H1 (cell line): Measurements from ENCODE around the gene UBE2H. TPM values are rescaled to one million over a fixed set of nuclear protein-coding genes. Genes with fewer than 3 reads are reported as not detected.

Source experiments
- CTCF ChIA-PET: fragments of 300-600 bp; sonication (Branson Sonifier 250); formaldehyde crosslinking; loops from one replicate; lab custom pipeline; 2021; ENCODE audit not compliant: partially characterized antibody; lab: Charles Lee
- POLR2A ChIA-PET: fragments of 300-600 bp; sonication (Branson Sonifier 250); formaldehyde crosslinking; loops from one replicate; lab custom pipeline; 2021; ENCODE audit warnings: inconsistent platforms; ENCODE audit not compliant: partially characterized antibody; lab: Charles Lee
- DNase-seq, 2 experiments: peaks; one replicate each; pipeline versions ENCODE4 v3.0.0 to v3.0.0-alpha.2; 2010 to 2022; ENCODE audit warnings: low spot score in 2 of 2, low read depth in 1 of 2, mixed read lengths in 1 of 2
- FAIRE-seq: peaks from 2 replicates; lab custom pipeline; 2011; peaks lifted over from hg19 to GRCh38; lab: Jason Lieb, UNC
- H2AFZ ChIP-seq: 2 replicates; pipeline ENCODE4 v1.8.1; 2012; ENCODE audit warnings: low read length, inconsistent platforms
- H2AK5ac ChIP-seq: 2 replicates; pipeline ENCODE4 v1.6.1; 2013; ENCODE audit warnings: low read depth, low read length
- H2BK120ac ChIP-seq: replicated peaks from 2 replicates; pipeline ENCODE3; 2013; ENCODE audit warnings: low read depth, low read length, inconsistent platforms
- H2BK12ac ChIP-seq: 2 replicates; pipeline ENCODE4 v1.6.1; 2013; ENCODE audit warnings: low read depth, low read length
- H2BK15ac ChIP-seq: 2 replicates; pipeline ENCODE4 v1.6.1; 2013; ENCODE audit warnings: low read length
- H2BK20ac ChIP-seq: 2 replicates; pipeline ENCODE4 v1.6.1; 2013; ENCODE audit warnings: low read length
- H2BK5ac ChIP-seq: 2 replicates; pipeline ENCODE4 v1.6.1; 2013; ENCODE audit warnings: low read depth, low read length
- H3K14ac ChIP-seq: 2 replicates; pipeline ENCODE4 v1.6.1; 2013; ENCODE audit warnings: inconsistent platforms; ENCODE audit not compliant: insufficient read length
- H3K18ac ChIP-seq: 2 replicates; pipeline ENCODE4 v1.6.1; 2013; ENCODE audit warnings: low read length; ENCODE audit errors: extremely low read depth
- H3K23ac ChIP-seq: 2 replicates; pipeline ENCODE4 v1.6.1; 2013; ENCODE audit warnings: inconsistent platforms; ENCODE audit not compliant: insufficient read length
- H3K23me2 ChIP-seq: 2 replicates; pipeline ENCODE4 v1.6.1; 2013; ENCODE audit warnings: low read depth, low read length
- H3K27ac ChIP-seq: 2 replicates; pipeline ENCODE4 v1.6.1; 2011; ENCODE audit warnings: low read depth, low read length, inconsistent platforms
- H3K27me3 ChIP-seq, 4 experiments: replicated peaks in 1 of 4; 1 replicate in 1 of 4; 2 replicates in 3 of 4; pipeline versions ENCODE4 v1.6.1 to v1.8.1; 2011 to 2013; ENCODE audit warnings: low read length in 3 of 4, mild to moderate bottlenecking in 3 of 4, inconsistent platforms in 2 of 4, mixed read lengths in 2 of 4, moderate library complexity in 1 of 4; ENCODE audit not compliant: control insufficient read depth in 3 of 4, insufficient read depth in 3 of 4; ENCODE audit errors: extremely low read depth in 1 of 4
- H3K36me3 ChIP-seq, 4 experiments: 2 replicates each; pipeline versions ENCODE4 v1.6.1 to v1.8.1; 2011 to 2013; ENCODE audit warnings: mild to moderate bottlenecking in 4 of 4, low read length in 3 of 4, moderate library complexity in 2 of 4, control low read depth in 1 of 4, inconsistent platforms in 1 of 4; ENCODE audit not compliant: insufficient read depth in 4 of 4, control insufficient read depth in 2 of 4
- H3K4ac ChIP-seq: replicated peaks from 2 replicates; pipeline ENCODE3; 2013; ENCODE audit warnings: low read length, low read depth, mixed read lengths, inconsistent platforms; ENCODE audit not compliant: insufficient read length
- H3K4me1 ChIP-seq, 4 experiments: replicated peaks in 1 of 4; 1 replicate in 1 of 4; 2 replicates in 3 of 4; pipeline versions ENCODE4 v1.6.1 to v1.8.1; 2011 to 2013; ENCODE audit warnings: low read length in 3 of 4, inconsistent platforms in 2 of 4, mixed read lengths in 1 of 4; ENCODE audit not compliant: insufficient read depth in 4 of 4, control insufficient read depth in 3 of 4
- H3K4me2 ChIP-seq, 2 experiments: 2 replicates each; pipeline versions ENCODE4 v1.6.1 to v1.8.1; 2011 to 2013; ENCODE audit warnings: low read depth in 2 of 2, low read length in 2 of 2, control low read depth in 1 of 2, inconsistent platforms in 1 of 2, mild to moderate bottlenecking in 1 of 2; ENCODE audit not compliant: insufficient read depth in 1 of 2
- H3K4me3 ChIP-seq, 4 experiments: fragments of 200-600, 300-600 bp in 1 of 4; sonication (generic), shearing (Covaris generic), sonication (Bioruptor Twin) in 1 of 4; 2 replicates each; pipeline versions ENCODE4 v1.5.1 to v1.8.1; 2011 to 2016; ENCODE audit warnings: low read length in 4 of 4, low read depth in 3 of 4, control low read depth in 2 of 4, inconsistent platforms in 2 of 4, mild to moderate bottlenecking in 2 of 4, mixed read lengths in 1 of 4, moderate library complexity in 1 of 4; ENCODE audit not compliant: insufficient read depth in 2 of 4; ENCODE audit errors: extremely low read depth in 1 of 4
- H3K56ac ChIP-seq: replicated peaks from 2 replicates; pipeline ENCODE3; 2013; ENCODE audit warnings: low read depth, mild to moderate bottlenecking, mixed read lengths, low read length, inconsistent platforms; ENCODE audit not compliant: insufficient read length
- H3K79me1 ChIP-seq: 2 replicates; pipeline ENCODE4 v1.6.1; 2013; ENCODE audit warnings: low read depth, low read length, control low read depth
- H3K79me2 ChIP-seq, 2 experiments: 2 replicates each; pipeline versions ENCODE4 v1.6.1 to v1.8.1; 2012 to 2013; ENCODE audit warnings: low read length in 2 of 2, mild to moderate bottlenecking in 2 of 2, inconsistent platforms in 1 of 2; ENCODE audit not compliant: insufficient read depth in 2 of 2, control insufficient read depth in 1 of 2
- H3K9ac ChIP-seq, 4 experiments: replicated peaks in 1 of 4; 1 replicate in 1 of 4; 2 replicates in 3 of 4; pipeline versions ENCODE4 v1.6.1 to v1.8.1; 2011 to 2013; ENCODE audit warnings: low read depth in 3 of 4, low read length in 3 of 4, control low read depth in 2 of 4, mild to moderate bottlenecking in 2 of 4, moderate library complexity in 2 of 4, inconsistent platforms in 1 of 4; ENCODE audit errors: extremely low read depth in 1 of 4
- H3K9me3 ChIP-seq, 2 experiments: 2 replicates each; pipeline versions ENCODE4 v1.6.1 to v1.8.1; 2012 to 2013; ENCODE audit warnings: mild to moderate bottlenecking in 2 of 2, moderate library complexity in 2 of 2, control low read depth in 1 of 2, inconsistent platforms in 1 of 2, low read depth in 1 of 2, low read length in 1 of 2, mixed read lengths in 1 of 2; ENCODE audit not compliant: insufficient read depth in 2 of 2
- H4K20me1 ChIP-seq, 2 experiments: replicated peaks in 1 of 2; 2 replicates each; pipeline versions ENCODE3 to v1.8.1; 2011 to 2013; ENCODE audit warnings: inconsistent platforms in 2 of 2, low read length in 2 of 2, mild to moderate bottlenecking in 1 of 2; ENCODE audit not compliant: insufficient read depth in 2 of 2, control insufficient read depth in 1 of 2
- H4K5ac ChIP-seq: 2 replicates; pipeline ENCODE4 v1.6.1; 2013; ENCODE audit warnings: low read length, low read depth, mixed read lengths, inconsistent platforms; ENCODE audit not compliant: insufficient read length
- H4K8ac ChIP-seq: 2 replicates; pipeline ENCODE4 v1.8.0; 2013; ENCODE audit warnings: mild to moderate bottlenecking, moderate library complexity, low read length, inconsistent platforms; ENCODE audit not compliant: insufficient read depth; ENCODE audit errors: extremely low read depth
- H4K91ac ChIP-seq: replicated peaks from 2 replicates; pipeline ENCODE3; 2013; ENCODE audit warnings: low read length, mixed read lengths, inconsistent platforms; ENCODE audit not compliant: insufficient read length
- CHD2 ChIP-seq: IDR thresholded peaks from 2 replicates; pipeline ENCODE4 v1.6.1; 2012; ENCODE audit warnings: low read length, improper control_type of control experiment
- CTCF ChIP-seq, 3 experiments: IDR thresholded peaks; 1 replicate in 2 of 3; 2 replicates in 1 of 3; pipeline versions ENCODE4 v1.5.1 to v1.6.1; 2011; ENCODE audit warnings: low read length in 3 of 3, mild to moderate bottlenecking in 3 of 3, inconsistent platforms in 2 of 3, low read depth in 1 of 3, moderate library complexity in 1 of 3; ENCODE audit not compliant: insufficient read depth in 1 of 3; ENCODE audit errors: control extremely low read depth in 1 of 3
- EZH2 ChIP-seq: fragments of 200-600 bp; sonication (generic); IDR thresholded peaks from 2 replicates; pipeline ENCODE4 v1.7.1; 2012; ENCODE audit warnings: low read depth, mild to moderate bottlenecking, moderate library complexity, low read length, inconsistent platforms; ENCODE audit not compliant: severe bottlenecking
- POLR2A ChIP-seq, 2 experiments: IDR thresholded peaks; 1 replicate in 1 of 2; 2 replicates in 1 of 2; pipeline ENCODE4 v1.6.1; 2011; ENCODE audit warnings: low read depth in 2 of 2, low read length in 2 of 2, mild to moderate bottlenecking in 2 of 2; ENCODE audit errors: control extremely low read depth in 1 of 2
- POLR2AphosphoS5 ChIP-seq: IDR thresholded peaks from 2 replicates; pipeline ENCODE4 v1.6.1; 2011; ENCODE audit warnings: low read depth, low read length
- RNF2 ChIP-seq: fragments of 200-900, 300-1000 bp; sonication (generic); IDR thresholded peaks from 2 replicates; pipeline ENCODE4 v1.7.1; 2016; ENCODE audit warnings: borderline replicate concordance, low read depth, mild to moderate bottlenecking, antibody characterized with exemption, low read length; ENCODE audit not compliant: poor library complexity, severe bottlenecking; ENCODE audit errors: missing control alignments
- SP1 ChIP-seq: IDR thresholded peaks from 2 replicates; pipeline ENCODE4 v1.6.1; 2011; ENCODE audit warnings: low read depth, low read length
- SP2 ChIP-seq: IDR thresholded peaks from 2 replicates; pipeline ENCODE4 v1.6.1; 2012; ENCODE audit warnings: mild to moderate bottlenecking, low read length, inconsistent platforms
- TAF7 ChIP-seq: optimal IDR thresholded peaks from 2 replicates; pipeline ENCODE3; 2011; ENCODE audit warnings: low read depth, mild to moderate bottlenecking, inconsistent platforms, low read length, moderate library complexity, borderline replicate concordance
- TEAD4 ChIP-seq: IDR thresholded peaks from 2 replicates; pipeline ENCODE4 v1.6.1; 2012; ENCODE audit warnings: low read depth, low read length, inconsistent platforms, mixed read lengths
- WGBS, 2 experiments: shearing (Covaris generic) in 1 of 2; methylation state at CpG; one replicate each; pipeline versions ENCODE4 v1.1.6 to v1.1.7; 2013 to 2015; ENCODE audit warnings: low lambda C conversion rate in 2 of 2, mixed read lengths in 2 of 2, inconsistent platforms in 1 of 2, low coverage in 1 of 2, missing lambda C conversion rate in 1 of 2; ENCODE audit not compliant: insufficient replicate concordance in 2 of 2, insufficient coverage in 1 of 2, insufficient read length in 1 of 2; ENCODE audit errors: extremely low coverage in 1 of 2, missing lambda C conversion rate in 1 of 2; 5-methylcytosine and 5-hydroxymethylcytosine counted together
- polyA plus RNA-seq, 7 experiments: library from polyadenylated mRNA; depleted of rRNA in 3 of 7; stranded (reverse) in 5 of 7; unstranded in 2 of 7; fragments of >200 nt in 5 of 7; fragments of 200-250 nt in 2 of 7; gene quantifications; 1 replicate in 5 of 7; 2 replicates in 1 of 7; 4 replicates in 1 of 7; pipeline versions ENCODE4 v1.2.1 to v1.2.3, GENCODE V29; 2011 to 2013; ENCODE audit warnings: missing spikeins in 2 of 7, mixed read lengths in 2 of 7
- total RNA-seq: library from RNA; stranded (reverse); fragmentation: NEBNext Ultra II Directional; extraction: Animal tissue kit (Norgen Biotek cat#: 25700); gene quantifications from 2 replicates; pipeline ENCODE4 v1.2.1, GENCODE V29; 2021

Gene UBE2H
- total and polyA plus RNA-seq, 2 of the 8 experiments (the other 6 are each of a cell fraction or from before 2014, with no cell fraction given): 30.6 to 62.2 TPM

GRCh38 chr7:129896568-129897382 is 56.0 kb downstream of the UBE2H start:
- DNase-seq (no peak), FAIRE-seq (no peak)
- no peak overlapping the region for H2BK120ac ChIP-seq
- no peaks in the 10 kb centered on the region for H3K23me2 ChIP-seq
- no peak overlapping the region for H4K8ac ChIP-seq
- no peak overlapping the region for H3K4ac ChIP-seq
- no peak overlapping the region for H3K27ac ChIP-seq
- no peak overlapping the region for H3K4me2 ChIP-seq
- H3K9ac ChIP-seq: no peak overlapping the region
- no peaks in the 10 kb centered on the region for H3K4me1 ChIP-seq
- peaks cover 0 to 7% (median 0%) of the 10 kb centered on the region in 4 experiments; a peak in 2 of 8 replicates for H3K36me3 ChIP-seq
- H4K5ac ChIP-seq: no peak overlapping the region
- no peak overlapping the region for H2BK12ac ChIP-seq
- peaks cover 2% of the 10 kb centered on the region; the same call in 1 of the 2 replicates for H3K79me1 ChIP-seq
- no peak overlapping the region for H2AFZ ChIP-seq
- H3K79me2 ChIP-seq: peaks cover 3 to 60% of the 10 kb centered on the region in 2 experiments; a peak in 3 of 4 replicates
- H2AK5ac ChIP-seq: no peak overlapping the region
- WGBS, 2 experiments: 93% methylated on average over 6 of the region's 6 CpGs; no CpG with 5 or more reads in 1 of the 2 experiments
- CTCF ChIA-PET: interaction anchor here (0.6 to 1.4 kb wide), 4 partner anchors 9 to 557 kb away, joined by 3 read pairs; no protein-coding TSS in a partner anchor
- H2BK5ac ChIP-seq: no peak overlapping the region
- H3K9me3 ChIP-seq: no peaks in the 10 kb centered on the region; a peak in 1 of 4 replicates
- no peaks in the 10 kb centered on the region for H3K27me3 ChIP-seq
- H4K91ac ChIP-seq: no peak overlapping the region
- H3K56ac ChIP-seq: no peak overlapping the region
- no peak overlapping the region for H3K4me3 ChIP-seq
- no peak overlapping the region for H3K14ac ChIP-seq
- no peak overlapping the region for H3K18ac ChIP-seq
- H2BK15ac ChIP-seq: no peak overlapping the region
- H3K23ac ChIP-seq: no peak overlapping the region
- peaks cover 3 to 6% of the 10 kb centered on the region in 2 experiments for H4K20me1 ChIP-seq
- POLR2A ChIA-PET: no interaction called here
- no peak overlapping the region for H2BK20ac ChIP-seq
- no peak for TF ChIP-seq POLR2A (IDR thresholded peaks at IDR 0.05; ENCODE audit: control extremely low read depth in 1 of 2, low read depth in 2 of 2, low read length in 2 of 2)
- TF ChIP-seq CHD2: no peak
- TF ChIP-seq CTCF (IDR thresholded peaks at IDR 0.05; ENCODE audit: control extremely low read depth in 1 of 3, insufficient read depth in 1 of 3, low read depth in 1 of 3, low read length in 3 of 3): no peak
- TF ChIP-seq TAF7: no peak
- no peak for TF ChIP-seq EZH2
- TF ChIP-seq TEAD4: no peak
- TF ChIP-seq RNF2: no peak
- no peak for TF ChIP-seq POLR2AphosphoS5
- TF ChIP-seq SP2: no peak
- no peak for TF ChIP-seq SP1
